Superior temporal gyrus (tissue), 1 donor: ENCODE measurements around the gene NKD1.

Experiments used
- DNase-seq: peaks from one replicate; pipeline ENCODE4 v3.0.0-alpha.2; 2016; ENCODE audit errors: extremely low spot score

The NKD1 gene

DNA sequence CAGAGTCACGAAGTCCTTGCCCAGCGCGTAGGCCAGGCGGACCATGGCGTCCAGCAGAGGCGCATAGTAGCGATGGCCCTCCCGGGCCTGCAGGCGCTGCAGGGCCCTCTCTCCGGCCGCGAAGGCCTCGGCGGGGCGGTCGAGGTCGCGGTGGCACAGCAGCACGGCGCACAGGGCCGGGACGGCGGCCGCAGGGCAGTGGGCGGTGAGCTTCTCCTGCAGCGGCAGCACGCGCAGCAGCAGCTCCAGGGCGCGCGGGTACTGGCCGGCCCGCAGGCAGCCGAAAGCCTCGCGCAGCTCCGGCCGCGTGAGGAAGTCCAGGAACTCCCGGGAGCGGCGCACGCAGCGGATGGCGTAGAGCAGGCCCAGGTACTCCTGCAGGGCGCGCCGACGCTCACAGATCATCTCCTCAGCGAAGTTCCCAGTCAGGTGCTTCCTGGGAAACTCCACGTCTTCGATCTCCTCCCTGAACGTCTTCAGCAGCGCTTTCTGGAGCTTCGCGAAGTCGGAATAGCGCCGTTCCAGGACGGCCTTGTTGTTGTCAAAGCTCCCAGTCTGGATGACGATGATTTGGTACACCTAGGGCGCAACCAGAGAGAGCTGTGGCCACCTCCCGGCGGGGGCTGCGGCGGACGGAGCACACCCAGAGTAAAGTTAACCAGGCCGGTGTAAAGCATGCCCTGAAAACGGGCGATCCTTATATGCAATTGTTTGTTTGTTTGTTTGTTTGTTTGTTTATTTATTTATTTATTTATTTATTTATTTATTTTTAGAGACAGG, 125.5 kb downstream of the NKD1 start:
- DNase-seq, result no peak

DNA sequence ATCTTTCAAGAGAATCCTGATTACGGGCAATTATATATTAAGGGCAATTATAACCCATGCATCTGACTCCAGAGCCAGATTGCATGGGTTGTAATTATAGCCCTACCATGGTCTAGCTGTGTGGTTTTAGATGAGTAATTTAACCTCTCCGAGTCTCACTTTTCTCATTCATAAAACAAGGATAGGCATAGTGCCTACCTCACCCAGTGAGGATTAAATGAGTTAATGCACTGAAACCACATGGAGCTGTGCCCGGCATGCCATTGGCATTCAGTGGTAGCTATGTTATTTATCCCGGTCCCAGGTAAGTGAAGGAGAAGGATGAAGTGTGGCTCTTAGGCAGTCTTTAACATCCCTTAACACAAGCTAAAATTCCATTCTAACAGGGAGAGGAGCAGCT, 126.6 kb downstream of the NKD1 start:
- DNase-seq, result no peak

DNA sequence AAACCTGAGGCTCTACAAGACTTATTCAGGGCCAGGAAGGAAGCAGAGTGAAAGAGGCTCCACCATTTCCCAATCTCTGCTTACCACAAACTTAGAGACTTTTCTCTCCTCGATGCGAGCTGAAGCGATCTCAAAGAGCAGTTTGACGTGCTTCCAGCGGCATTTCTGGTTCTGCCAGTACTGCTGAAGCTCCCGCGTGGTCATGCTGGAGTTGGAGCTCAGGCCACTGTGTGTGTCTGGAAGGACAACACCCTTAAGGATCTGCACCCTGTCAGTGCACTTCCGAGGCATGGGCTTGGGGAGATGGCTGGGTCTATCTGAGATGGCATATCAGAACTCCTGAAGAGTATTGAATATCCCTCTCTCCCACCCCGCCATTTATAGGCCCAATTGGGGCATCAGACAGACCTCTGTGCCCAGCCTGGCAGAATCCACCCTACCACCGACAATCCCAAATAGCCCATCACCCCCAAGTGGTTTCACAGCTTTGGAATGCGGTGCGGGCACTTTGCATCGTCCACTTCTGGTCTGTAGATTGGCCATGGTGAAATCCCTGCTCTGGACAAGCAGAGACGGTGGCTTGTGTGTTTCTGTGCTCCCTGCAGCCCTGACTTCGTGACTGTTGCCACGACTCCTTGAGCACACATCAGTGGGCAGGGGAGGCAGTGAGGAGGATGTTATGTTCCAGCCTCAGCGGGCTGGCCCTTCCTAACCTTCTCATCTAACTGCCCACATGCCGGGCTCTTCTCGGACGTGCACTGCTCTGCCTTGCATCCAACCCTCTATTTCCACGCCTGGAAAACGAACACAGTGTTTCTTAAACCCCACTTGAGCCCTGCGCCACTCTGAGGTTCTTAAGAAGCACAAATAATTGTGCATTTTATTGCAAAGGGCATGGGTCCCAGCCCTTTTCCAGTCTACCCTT, 127.8 kb downstream of the NKD1 start:
- no peak for DNase-seq

DNA sequence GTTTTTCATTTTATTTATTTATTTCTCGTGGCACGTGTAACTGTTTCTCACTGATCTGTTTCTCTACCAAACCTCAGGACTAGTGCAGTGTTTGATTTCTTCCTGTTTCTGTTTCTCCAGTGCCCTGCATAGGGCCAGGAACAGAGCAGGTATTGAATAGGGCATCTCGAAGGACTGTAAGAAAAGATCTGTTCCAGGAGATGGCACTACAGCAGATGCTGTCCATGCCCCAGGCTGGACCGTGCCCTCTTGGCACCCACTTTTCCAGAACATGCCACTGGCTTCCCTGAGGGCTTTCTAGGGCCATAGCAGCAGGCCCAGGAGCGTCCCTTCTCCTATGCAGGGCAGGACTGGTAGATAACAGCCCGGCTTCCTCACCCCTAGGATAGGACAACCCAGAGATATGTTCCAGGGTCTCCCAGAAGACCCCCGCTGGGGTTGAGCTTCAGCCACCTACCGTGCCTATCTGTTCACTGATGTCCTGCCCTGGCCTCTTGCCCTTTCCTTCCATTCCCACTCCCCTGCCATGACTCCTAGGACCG, 128.6 kb downstream of the NKD1 start:
- no peak for DNase-seq

DNA sequence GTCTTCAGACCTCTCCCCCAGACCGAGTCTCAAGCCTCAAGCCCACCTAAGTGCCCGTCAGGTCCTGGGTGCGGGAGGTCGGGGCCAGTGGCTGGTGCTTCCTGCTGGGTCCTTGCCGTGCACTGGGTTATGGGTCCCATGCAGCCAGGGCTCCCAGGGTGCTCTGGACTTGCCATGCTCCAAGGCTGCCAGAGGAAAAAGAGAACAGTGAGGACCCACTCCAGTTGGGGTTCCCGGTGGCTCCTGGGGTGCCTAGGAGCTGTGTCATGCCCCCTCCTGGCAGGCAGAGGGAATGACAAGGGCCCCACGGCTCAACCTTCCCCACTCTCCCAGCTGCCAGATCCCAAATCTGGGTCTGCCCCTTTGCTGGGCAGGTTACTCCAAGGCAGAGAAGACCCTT, 129.2 kb downstream of the NKD1 start:
- DNase-seq, result no peak

DNA sequence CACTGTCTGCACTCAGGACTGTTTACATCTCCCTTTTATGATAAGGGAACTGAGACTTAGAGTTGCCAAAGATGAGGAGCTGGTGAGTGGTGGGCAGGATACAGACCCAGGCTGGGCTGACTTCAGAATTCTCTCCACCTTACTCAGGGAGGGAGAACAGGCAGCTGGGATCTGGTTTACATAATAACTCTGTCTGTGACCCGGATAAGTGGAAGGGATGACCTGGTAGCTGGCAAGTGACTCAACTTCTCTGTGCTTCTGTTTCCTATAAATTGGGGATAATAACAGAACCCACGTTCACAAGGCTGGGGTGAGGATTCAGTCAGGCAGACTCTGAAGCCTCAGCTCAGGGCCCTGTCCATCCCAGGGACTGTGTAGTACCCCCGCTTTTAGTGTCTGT, 130.3 kb downstream of the NKD1 start:
- no peak for DNase-seq

DNA sequence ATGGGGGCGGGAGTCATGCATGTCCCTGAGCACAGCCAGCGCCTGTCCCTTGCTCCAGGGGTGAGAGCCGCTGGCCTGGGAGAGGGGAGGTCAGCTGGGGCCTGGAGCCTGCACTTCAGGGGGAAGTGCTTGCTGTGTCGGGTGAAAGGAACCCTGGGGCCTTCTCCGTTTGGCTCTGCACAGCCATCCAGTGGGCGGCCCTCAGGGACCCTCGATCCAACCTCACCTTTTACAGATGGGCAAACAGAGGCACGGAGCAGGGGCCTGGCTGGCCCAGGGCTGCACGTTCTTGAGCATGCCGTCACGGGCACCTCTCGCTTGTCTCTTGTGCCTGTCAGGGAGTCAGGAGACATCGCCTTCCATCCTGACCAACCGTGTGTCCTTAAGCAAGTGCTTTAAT, 131.1 kb downstream of the NKD1 start:
- no peak for DNase-seq

DNA sequence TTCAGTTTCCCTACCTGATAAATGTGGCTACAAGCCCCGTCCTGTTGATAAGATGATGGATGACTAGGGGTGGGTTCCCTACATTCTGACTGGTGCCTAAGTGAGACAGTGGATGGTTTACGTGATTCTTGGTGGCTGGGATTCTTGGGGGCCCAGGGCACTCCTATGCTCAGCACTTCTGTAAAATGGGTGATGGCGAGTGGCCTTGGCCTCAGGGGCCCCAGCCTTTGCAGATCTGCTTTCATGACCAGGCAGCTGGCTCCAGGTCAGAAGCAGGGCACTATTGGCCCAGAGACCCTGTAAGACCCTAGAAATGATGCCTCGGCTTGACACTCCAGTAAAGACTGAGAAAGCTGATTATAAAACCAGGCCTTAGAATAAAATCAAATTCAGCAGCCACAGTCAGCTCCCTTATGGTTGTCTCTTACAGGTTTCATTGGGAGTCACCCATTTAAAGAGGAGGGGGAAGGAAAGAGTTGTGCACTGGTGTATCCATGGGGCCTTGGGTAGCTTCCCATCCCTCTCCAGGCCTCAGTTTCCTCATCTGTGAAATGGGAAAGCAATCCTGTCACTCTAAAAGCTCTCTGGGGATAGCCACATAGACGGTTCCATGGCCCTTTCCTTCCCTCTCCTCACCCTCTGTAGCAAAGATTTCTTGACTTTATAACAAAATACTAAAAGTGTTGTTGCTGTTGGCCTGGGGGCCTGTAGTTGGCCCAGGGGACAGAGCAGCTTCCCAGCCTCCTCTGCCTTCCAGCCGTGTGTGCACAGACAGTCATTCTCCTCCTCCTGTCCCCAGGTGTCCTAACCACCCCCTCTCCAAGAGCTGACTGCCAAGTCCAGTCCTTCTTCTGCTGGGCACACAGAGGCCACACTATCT, 131.7 kb downstream of the NKD1 start:
- DNase-seq, result no peak

DNA sequence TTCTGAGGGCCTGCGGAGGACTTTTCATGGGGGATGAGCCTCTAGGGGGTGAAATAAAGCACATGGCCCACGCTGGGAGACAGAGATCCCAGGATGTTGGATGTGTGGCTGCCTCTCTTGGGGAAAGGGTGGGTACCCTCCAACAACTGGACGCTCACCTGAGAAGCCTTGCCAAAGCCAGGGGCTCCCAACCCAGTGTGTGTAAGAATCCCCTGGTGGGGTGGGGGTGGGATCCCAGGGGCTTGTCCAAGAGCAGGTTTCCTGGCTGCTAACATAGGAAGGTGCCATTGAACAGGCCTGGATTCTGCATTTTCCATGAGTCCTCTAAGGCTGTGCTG, 132.3 kb downstream of the NKD1 start:
- DNase-seq, result no peak

DNA sequence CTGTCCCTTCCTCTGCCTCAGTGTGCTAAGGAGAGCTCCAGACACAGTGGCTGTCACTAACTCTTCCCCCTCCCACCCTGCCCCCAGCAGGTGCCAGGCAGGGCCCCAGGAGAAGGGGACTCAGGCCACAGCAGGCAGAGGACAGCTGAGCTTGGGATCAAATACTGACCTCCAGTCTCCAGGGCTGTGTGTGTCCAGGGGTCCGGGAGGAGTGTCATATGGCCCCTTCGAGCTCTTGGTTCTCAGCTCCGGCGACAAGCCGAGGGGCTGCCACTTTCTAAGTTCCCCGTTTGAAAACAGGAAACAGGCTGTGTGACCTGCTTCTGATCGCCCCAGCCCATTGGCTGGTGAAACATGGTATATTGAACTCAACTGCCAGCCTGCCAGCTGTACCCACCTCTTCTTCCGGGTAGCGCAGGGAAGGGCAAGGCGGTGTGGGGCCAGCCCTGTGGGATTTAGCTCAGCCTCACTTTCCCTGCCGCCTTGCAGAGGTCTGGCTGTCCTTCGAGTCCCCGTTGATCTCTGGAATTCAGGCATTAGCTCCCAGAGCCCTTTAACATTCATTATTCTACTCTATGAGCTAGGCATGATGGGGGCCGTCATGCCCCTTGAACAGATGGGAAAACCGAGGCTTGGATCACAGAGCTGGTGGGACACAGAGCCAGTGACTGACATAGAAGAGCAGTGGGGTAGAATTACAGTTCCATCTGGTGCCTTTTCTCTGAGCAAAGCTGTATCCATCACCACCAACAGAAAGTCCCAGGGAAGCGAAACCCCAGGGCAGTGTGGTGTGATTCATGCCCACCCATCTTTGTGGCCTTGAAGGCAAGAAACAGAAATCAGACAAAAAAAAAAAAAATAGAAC, 133.1 kb downstream of the NKD1 start, which contains the start of gene SNX20:
Gene SNX20 (minus strand): TSS at position 292 of the 865 bp plus-strand sequence. CDS start 3,786 bp downstream, outside the sequence.
- no peak for DNase-seq

DNA sequence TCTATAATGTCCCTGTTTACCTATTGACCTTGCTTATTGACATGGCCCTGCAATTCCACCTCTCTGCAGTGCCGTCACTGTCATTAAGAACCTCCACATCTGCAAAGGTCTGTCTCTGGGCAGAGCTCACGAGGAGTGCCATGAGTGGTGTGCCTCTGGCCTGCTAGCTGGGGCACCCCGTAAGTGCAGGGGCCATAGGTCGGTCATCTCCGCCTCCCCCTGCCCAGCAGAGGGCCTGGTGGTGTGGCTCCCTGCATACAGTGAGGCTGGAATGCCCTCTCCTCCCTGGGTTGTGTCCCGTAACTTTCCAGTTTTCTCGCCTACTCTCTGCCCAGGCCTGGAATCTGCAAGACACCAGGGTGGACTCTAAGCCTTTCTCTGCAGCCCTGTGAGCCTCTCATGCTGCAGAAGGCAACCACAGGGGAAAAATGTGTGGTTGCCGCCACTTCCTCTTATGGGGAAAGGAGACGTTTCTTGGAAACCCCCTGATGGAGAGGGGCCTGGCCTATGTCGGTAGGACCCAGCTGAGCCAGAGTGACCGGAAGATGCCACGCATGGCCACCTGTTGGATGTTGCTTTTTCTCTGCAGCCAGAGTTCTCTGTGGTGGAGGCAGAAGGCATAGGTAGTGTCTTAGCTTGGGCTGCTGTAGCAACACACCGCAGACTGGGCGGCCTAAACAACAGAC, 135.6 kb downstream of the NKD1 start:
- no peak for DNase-seq

DNA sequence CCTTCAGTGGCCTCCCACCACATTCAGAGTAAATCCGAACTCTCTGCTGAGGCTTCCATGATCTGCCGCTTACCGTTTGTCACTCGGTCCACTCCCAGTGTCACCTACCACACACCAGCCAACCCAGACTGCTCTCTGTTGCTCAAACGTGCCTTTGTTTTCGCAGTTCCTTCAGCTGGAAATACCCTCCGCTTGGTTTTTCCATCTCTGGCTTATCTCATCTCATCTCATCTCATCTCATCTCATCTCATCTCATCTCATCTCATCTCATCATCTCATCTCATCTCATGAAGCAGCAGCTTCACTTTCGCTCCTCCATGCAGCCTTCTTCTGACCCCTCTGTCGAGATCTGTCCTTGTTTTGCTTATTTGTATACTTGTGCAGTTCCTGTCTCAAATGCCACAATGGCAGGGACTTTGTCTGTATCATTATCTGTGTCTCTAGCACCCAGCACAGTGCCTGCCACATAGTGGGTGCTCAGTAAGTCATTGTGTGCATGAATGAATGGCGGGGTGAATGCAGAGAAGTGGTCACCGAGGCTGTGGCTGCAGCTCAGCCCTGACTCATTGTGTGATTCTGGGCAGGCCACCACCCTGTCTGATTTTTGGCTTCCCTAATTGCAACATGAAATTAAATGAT, 136.7 kb downstream of the NKD1 start:
- DNase-seq, result no peak

DNA sequence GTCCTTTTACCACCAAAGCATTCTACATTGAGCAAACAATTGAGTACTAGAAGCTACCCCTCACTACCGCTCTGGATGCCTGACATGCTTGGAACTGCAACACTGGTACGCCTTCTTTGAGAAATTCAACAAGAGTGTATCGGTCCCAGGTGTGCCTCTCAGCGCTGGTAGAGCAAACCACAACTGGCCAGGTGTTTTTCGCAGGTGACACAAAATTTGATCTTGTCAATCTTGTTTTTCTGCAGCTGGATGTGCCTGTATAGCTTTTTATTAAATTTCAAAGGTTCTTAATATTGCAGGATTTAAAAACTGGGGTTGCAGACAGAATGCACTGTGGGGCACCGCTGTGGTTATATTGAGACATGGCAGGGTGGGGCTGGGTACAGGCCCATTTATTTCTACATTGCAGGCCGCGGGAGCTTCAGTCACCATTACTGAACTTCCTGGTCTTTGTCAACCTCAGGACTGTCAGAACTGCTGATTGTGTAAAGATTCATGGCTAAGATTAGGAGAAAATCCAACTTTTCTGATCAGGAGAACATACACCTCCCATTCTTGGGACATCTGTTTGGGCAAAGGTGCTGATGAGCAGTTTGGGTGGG, 137.4 kb downstream of the NKD1 start:
- DNase-seq, result no peak

DNA sequence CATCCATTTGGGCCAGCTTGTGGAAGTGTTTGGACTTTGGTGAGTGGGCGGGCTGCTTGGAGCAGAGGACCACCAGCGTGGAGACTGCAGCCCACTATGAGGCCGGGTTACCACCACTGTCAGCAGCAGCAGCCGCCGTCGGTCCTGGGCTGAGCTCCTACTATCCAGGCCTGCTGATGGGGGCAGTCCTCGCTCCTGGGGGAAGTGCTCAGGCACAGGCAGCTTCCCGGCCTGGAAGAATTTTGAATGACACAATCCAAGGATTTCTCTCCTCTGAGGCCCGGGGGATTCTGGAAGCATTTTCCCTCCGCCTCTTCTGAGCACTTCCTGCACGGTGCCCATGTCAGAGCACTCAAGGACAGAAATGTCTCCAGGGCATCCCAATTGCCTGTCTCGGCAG, 139.9 kb downstream of the NKD1 start:
- DNase-seq, result no peak

DNA sequence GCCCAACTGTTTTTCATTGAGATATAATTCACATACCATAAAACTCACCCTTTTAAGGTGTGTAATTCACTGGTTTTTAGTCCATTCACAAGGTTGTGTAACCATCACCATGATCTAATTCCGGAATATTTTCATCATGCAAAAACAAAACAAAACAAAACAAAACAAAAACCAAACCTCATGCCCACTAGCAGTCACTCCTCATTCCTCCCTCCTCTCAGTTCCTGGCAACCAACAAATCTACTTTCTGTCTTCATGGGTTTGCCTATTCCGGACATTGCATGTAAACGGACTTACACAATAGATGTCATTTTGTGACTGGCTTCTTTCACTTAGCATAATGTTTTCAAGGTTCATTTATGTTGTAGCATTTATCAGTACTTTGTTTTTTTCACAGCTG, 140.7 kb downstream of the NKD1 start:
- DNase-seq, result no peak

DNA sequence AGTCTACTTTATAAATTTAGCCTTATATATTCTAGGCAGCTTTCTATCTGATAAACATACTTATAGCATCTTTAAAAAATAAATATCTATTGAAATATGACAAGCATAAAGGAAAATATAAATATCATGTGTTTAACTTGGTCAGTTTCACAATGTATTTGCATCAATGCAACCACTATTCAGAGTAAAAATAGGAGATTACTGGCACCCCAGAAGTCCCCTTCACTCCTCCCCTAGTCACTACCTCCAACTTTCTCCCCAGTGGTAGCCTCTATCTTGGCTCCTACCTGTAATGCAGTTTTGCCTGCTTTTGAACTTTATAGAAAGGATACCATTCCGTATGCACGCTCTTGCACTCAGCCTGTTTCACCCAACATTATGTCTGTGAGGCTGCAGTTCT, 142.0 kb downstream of the NKD1 start:
- DNase-seq, result no peak

DNA sequence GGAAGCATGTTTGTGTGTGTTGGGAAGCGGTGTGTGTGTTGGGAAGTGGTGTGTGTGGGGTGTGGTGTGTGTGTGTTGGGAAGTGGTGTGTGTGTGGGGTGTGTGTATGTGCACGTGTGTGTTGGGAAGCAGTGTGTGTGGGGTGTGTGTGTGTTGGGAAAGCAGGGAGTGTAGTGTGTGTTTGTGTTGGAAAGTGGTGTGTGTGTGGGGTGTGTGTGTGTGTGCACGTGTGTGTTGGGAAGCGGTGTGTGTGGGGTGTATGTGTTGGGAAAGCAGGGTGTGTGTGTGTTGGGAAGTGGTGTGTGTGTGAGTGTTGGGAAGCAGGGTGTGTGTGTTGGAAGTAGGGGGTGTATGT, 144.4 kb downstream of the NKD1 start:
- no peak for DNase-seq

DNA sequence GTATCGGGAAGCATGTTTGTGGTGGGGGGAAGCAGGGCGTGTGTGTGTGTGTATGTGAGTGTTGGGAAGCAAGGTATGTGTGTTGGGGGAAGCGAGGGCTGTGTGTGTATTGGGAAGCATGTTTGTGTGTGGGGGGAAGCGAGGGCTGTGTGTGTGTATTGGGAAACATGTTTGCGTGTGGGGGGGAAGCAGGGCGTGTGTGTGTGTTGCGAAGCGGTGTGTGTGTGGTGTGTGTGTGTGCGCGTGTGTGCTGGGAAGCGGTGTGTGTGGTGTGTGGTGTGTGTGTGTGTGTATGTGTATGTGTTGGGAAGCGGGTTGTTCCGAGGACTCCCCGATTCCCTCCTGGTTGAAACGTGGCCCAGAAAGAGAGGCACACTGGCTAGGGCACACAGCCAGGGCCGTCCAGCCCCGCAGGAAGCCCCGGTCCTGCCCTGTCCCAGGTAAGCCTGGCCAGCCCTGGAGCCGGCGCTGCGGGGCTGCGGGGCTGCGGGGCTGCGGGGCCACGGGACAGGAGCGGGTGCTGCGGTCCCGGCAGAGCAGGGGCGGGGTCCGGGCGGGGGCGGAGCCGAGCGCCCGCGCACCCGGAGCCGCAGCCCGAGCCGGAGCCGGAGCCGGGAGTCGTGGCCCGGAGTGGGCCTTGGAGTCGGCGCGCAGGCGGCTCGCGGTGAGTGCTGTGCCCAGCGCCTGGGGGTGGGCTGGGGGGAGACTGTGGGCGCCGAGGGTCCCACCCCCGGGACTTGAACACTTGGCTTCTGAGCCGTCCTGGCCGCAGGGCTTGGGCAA, 145.0 kb downstream of the NKD1 start, which contains the start of gene NOD2:
Gene NOD2 (plus strand): TSS at position 608 of the 783 bp plus-strand sequence. CDS start 5,890 bp downstream, outside the sequence.
- DNase-seq, result no peak
